H1 (cell line): ENCODE data around the gene MRPL11. TPM values are rescaled to one million over a fixed set of nuclear protein-coding genes. Genes with fewer than 3 reads are reported as not detected.
A peak's percentile ranks its signal among the peaks of the same experiment; 100 is the strongest.

Source experiments
- CTCF ChIA-PET: fragments of 300-600 bp; sonication (Branson Sonifier 250); formaldehyde crosslinking; loops from one replicate; lab custom pipeline; 2021; ENCODE audit not compliant: partially characterized antibody; lab: Charles Lee
- POLR2A ChIA-PET: fragments of 300-600 bp; sonication (Branson Sonifier 250); formaldehyde crosslinking; loops from one replicate; lab custom pipeline; 2021; ENCODE audit warnings: inconsistent platforms; ENCODE audit not compliant: partially characterized antibody; lab: Charles Lee
- DNase-seq, 2 experiments: peaks; one replicate each; pipeline versions ENCODE4 v3.0.0 to v3.0.0-alpha.2; 2010 to 2022; ENCODE audit warnings: low spot score in 2 of 2, low read depth in 1 of 2, mixed read lengths in 1 of 2
- FAIRE-seq: peaks from 2 replicates; lab custom pipeline; 2011; peaks lifted over from hg19 to GRCh38; lab: Jason Lieb, UNC
- H2AFZ ChIP-seq: 2 replicates; pipeline ENCODE4 v1.8.1; 2012; ENCODE audit warnings: low read length, inconsistent platforms
- H2AK5ac ChIP-seq: 2 replicates; pipeline ENCODE4 v1.6.1; 2013; ENCODE audit warnings: low read depth, low read length
- H2BK120ac ChIP-seq: replicated peaks from 2 replicates; pipeline ENCODE3; 2013; ENCODE audit warnings: low read depth, low read length, inconsistent platforms
- H2BK12ac ChIP-seq: 2 replicates; pipeline ENCODE4 v1.6.1; 2013; ENCODE audit warnings: low read depth, low read length
- H2BK15ac ChIP-seq: 2 replicates; pipeline ENCODE4 v1.6.1; 2013; ENCODE audit warnings: low read length
- H2BK20ac ChIP-seq: 2 replicates; pipeline ENCODE4 v1.6.1; 2013; ENCODE audit warnings: low read length
- H2BK5ac ChIP-seq: 2 replicates; pipeline ENCODE4 v1.6.1; 2013; ENCODE audit warnings: low read depth, low read length
- H3K14ac ChIP-seq: 2 replicates; pipeline ENCODE4 v1.6.1; 2013; ENCODE audit warnings: inconsistent platforms; ENCODE audit not compliant: insufficient read length
- H3K18ac ChIP-seq: 2 replicates; pipeline ENCODE4 v1.6.1; 2013; ENCODE audit warnings: low read length; ENCODE audit errors: extremely low read depth
- H3K23ac ChIP-seq: 2 replicates; pipeline ENCODE4 v1.6.1; 2013; ENCODE audit warnings: inconsistent platforms; ENCODE audit not compliant: insufficient read length
- H3K23me2 ChIP-seq: 2 replicates; pipeline ENCODE4 v1.6.1; 2013; ENCODE audit warnings: low read depth, low read length
- H3K27ac ChIP-seq: 2 replicates; pipeline ENCODE4 v1.6.1; 2011; ENCODE audit warnings: low read depth, low read length, inconsistent platforms
- H3K27me3 ChIP-seq, 4 experiments: replicated peaks in 1 of 4; 1 replicate in 1 of 4; 2 replicates in 3 of 4; pipeline versions ENCODE4 v1.6.1 to v1.8.1; 2011 to 2013; ENCODE audit warnings: low read length in 3 of 4, mild to moderate bottlenecking in 3 of 4, inconsistent platforms in 2 of 4, mixed read lengths in 2 of 4, moderate library complexity in 1 of 4; ENCODE audit not compliant: control insufficient read depth in 3 of 4, insufficient read depth in 3 of 4; ENCODE audit errors: extremely low read depth in 1 of 4
- H3K36me3 ChIP-seq, 4 experiments: 2 replicates each; pipeline versions ENCODE4 v1.6.1 to v1.8.1; 2011 to 2013; ENCODE audit warnings: mild to moderate bottlenecking in 4 of 4, low read length in 3 of 4, moderate library complexity in 2 of 4, control low read depth in 1 of 4, inconsistent platforms in 1 of 4; ENCODE audit not compliant: insufficient read depth in 4 of 4, control insufficient read depth in 2 of 4
- H3K4ac ChIP-seq: replicated peaks from 2 replicates; pipeline ENCODE3; 2013; ENCODE audit warnings: low read length, low read depth, mixed read lengths, inconsistent platforms; ENCODE audit not compliant: insufficient read length
- H3K4me1 ChIP-seq, 4 experiments: replicated peaks in 1 of 4; 1 replicate in 1 of 4; 2 replicates in 3 of 4; pipeline versions ENCODE4 v1.6.1 to v1.8.1; 2011 to 2013; ENCODE audit warnings: low read length in 3 of 4, inconsistent platforms in 2 of 4, mixed read lengths in 1 of 4; ENCODE audit not compliant: insufficient read depth in 4 of 4, control insufficient read depth in 3 of 4
- H3K4me2 ChIP-seq, 2 experiments: 2 replicates each; pipeline versions ENCODE4 v1.6.1 to v1.8.1; 2011 to 2013; ENCODE audit warnings: low read depth in 2 of 2, low read length in 2 of 2, control low read depth in 1 of 2, inconsistent platforms in 1 of 2, mild to moderate bottlenecking in 1 of 2; ENCODE audit not compliant: insufficient read depth in 1 of 2
- H3K4me3 ChIP-seq, 4 experiments: fragments of 200-600, 300-600 bp in 1 of 4; sonication (generic), shearing (Covaris generic), sonication (Bioruptor Twin) in 1 of 4; 2 replicates each; pipeline versions ENCODE4 v1.5.1 to v1.8.1; 2011 to 2016; ENCODE audit warnings: low read length in 4 of 4, low read depth in 3 of 4, control low read depth in 2 of 4, inconsistent platforms in 2 of 4, mild to moderate bottlenecking in 2 of 4, mixed read lengths in 1 of 4, moderate library complexity in 1 of 4; ENCODE audit not compliant: insufficient read depth in 2 of 4; ENCODE audit errors: extremely low read depth in 1 of 4
- H3K56ac ChIP-seq: replicated peaks from 2 replicates; pipeline ENCODE3; 2013; ENCODE audit warnings: low read depth, mild to moderate bottlenecking, mixed read lengths, low read length, inconsistent platforms; ENCODE audit not compliant: insufficient read length
- H3K79me1 ChIP-seq: 2 replicates; pipeline ENCODE4 v1.6.1; 2013; ENCODE audit warnings: low read depth, low read length, control low read depth
- H3K79me2 ChIP-seq, 2 experiments: 2 replicates each; pipeline versions ENCODE4 v1.6.1 to v1.8.1; 2012 to 2013; ENCODE audit warnings: low read length in 2 of 2, mild to moderate bottlenecking in 2 of 2, inconsistent platforms in 1 of 2; ENCODE audit not compliant: insufficient read depth in 2 of 2, control insufficient read depth in 1 of 2
- H3K9ac ChIP-seq, 4 experiments: replicated peaks in 1 of 4; 1 replicate in 1 of 4; 2 replicates in 3 of 4; pipeline versions ENCODE4 v1.6.1 to v1.8.1; 2011 to 2013; ENCODE audit warnings: low read depth in 3 of 4, low read length in 3 of 4, control low read depth in 2 of 4, mild to moderate bottlenecking in 2 of 4, moderate library complexity in 2 of 4, inconsistent platforms in 1 of 4; ENCODE audit errors: extremely low read depth in 1 of 4
- H3K9me3 ChIP-seq, 2 experiments: 2 replicates each; pipeline versions ENCODE4 v1.6.1 to v1.8.1; 2012 to 2013; ENCODE audit warnings: mild to moderate bottlenecking in 2 of 2, moderate library complexity in 2 of 2, control low read depth in 1 of 2, inconsistent platforms in 1 of 2, low read depth in 1 of 2, low read length in 1 of 2, mixed read lengths in 1 of 2; ENCODE audit not compliant: insufficient read depth in 2 of 2
- H4K20me1 ChIP-seq, 2 experiments: replicated peaks in 1 of 2; 2 replicates each; pipeline versions ENCODE3 to v1.8.1; 2011 to 2013; ENCODE audit warnings: inconsistent platforms in 2 of 2, low read length in 2 of 2, mild to moderate bottlenecking in 1 of 2; ENCODE audit not compliant: insufficient read depth in 2 of 2, control insufficient read depth in 1 of 2
- H4K5ac ChIP-seq: 2 replicates; pipeline ENCODE4 v1.6.1; 2013; ENCODE audit warnings: low read length, low read depth, mixed read lengths, inconsistent platforms; ENCODE audit not compliant: insufficient read length
- H4K8ac ChIP-seq: 2 replicates; pipeline ENCODE4 v1.8.0; 2013; ENCODE audit warnings: mild to moderate bottlenecking, moderate library complexity, low read length, inconsistent platforms; ENCODE audit not compliant: insufficient read depth; ENCODE audit errors: extremely low read depth
- H4K91ac ChIP-seq: replicated peaks from 2 replicates; pipeline ENCODE3; 2013; ENCODE audit warnings: low read length, mixed read lengths, inconsistent platforms; ENCODE audit not compliant: insufficient read length
- ASH2L ChIP-seq: fragments of 200-600, 300-600 bp; sonication (generic); IDR thresholded peaks from one replicate; pipeline ENCODE4 v1.7.1; 2017; ENCODE audit warnings: low read length
- BACH1 ChIP-seq: IDR thresholded peaks from 2 replicates; pipeline ENCODE4 v1.6.1; 2012; ENCODE audit warnings: low read length, improper control_type of control experiment
- EP300 ChIP-seq, 2 experiments: IDR thresholded peaks; 1 replicate in 1 of 2; 2 replicates in 1 of 2; pipeline ENCODE4 v1.6.1; 2011 to 2012; ENCODE audit warnings: low read depth in 2 of 2, low read length in 2 of 2, mild to moderate bottlenecking in 2 of 2, borderline replicate concordance in 1 of 2, inconsistent platforms in 1 of 2, moderate library complexity in 1 of 2
- GABPA ChIP-seq: IDR thresholded peaks from 2 replicates; pipeline ENCODE4 v1.6.1; 2011; ENCODE audit warnings: mild to moderate bottlenecking, low read length, moderate library complexity, borderline replicate concordance; ENCODE audit not compliant: insufficient read depth
- JUN ChIP-seq: IDR thresholded peaks from 2 replicates; pipeline ENCODE4 v1.6.1; 2011; ENCODE audit warnings: low read depth, mild to moderate bottlenecking, improper control_type of control experiment, low read length
- KDM4A ChIP-seq: IDR thresholded peaks from one replicate; pipeline ENCODE4 v1.7.1; 2012; ENCODE audit warnings: low read depth, mild to moderate bottlenecking, moderate library complexity, low read length, inconsistent platforms; ENCODE audit not compliant: severe bottlenecking
- MAFK ChIP-seq: IDR thresholded peaks from 2 replicates; pipeline ENCODE4 v1.6.1; 2012; ENCODE audit warnings: low read depth, mild to moderate bottlenecking, improper control_type of control experiment, low read length
- POLR2A ChIP-seq, 2 experiments: IDR thresholded peaks; 1 replicate in 1 of 2; 2 replicates in 1 of 2; pipeline ENCODE4 v1.6.1; 2011; ENCODE audit warnings: low read depth in 2 of 2, low read length in 2 of 2, mild to moderate bottlenecking in 2 of 2; ENCODE audit errors: control extremely low read depth in 1 of 2
- POU5F1 ChIP-seq: IDR thresholded peaks from 2 replicates; pipeline ENCODE4 v1.6.1; 2011; ENCODE audit warnings: low read depth, mild to moderate bottlenecking, low read length, moderate library complexity
- TAF1 ChIP-seq: IDR thresholded peaks from 2 replicates; pipeline ENCODE4 v1.6.1; 2011; ENCODE audit warnings: mild to moderate bottlenecking, low read depth, low read length
- TAF7 ChIP-seq: optimal IDR thresholded peaks from 2 replicates; pipeline ENCODE3; 2011; ENCODE audit warnings: low read depth, mild to moderate bottlenecking, inconsistent platforms, low read length, moderate library complexity, borderline replicate concordance
- ZNF274 ChIP-seq: IDR thresholded peaks from 2 replicates; pipeline ENCODE4 v1.7.0; 2012; ENCODE audit warnings: low read length, borderline replicate concordance; ENCODE audit errors: extremely low read depth
- WGBS, 2 experiments: shearing (Covaris generic) in 1 of 2; methylation state at CpG; one replicate each; pipeline versions ENCODE4 v1.1.6 to v1.1.7; 2013 to 2015; ENCODE audit warnings: low lambda C conversion rate in 2 of 2, mixed read lengths in 2 of 2, inconsistent platforms in 1 of 2, low coverage in 1 of 2, missing lambda C conversion rate in 1 of 2; ENCODE audit not compliant: insufficient replicate concordance in 2 of 2, insufficient coverage in 1 of 2, insufficient read length in 1 of 2; ENCODE audit errors: extremely low coverage in 1 of 2, missing lambda C conversion rate in 1 of 2; 5-methylcytosine and 5-hydroxymethylcytosine counted together
- polyA plus RNA-seq, 7 experiments: library from polyadenylated mRNA; depleted of rRNA in 3 of 7; stranded (reverse) in 5 of 7; unstranded in 2 of 7; fragments of >200 nt in 5 of 7; fragments of 200-250 nt in 2 of 7; gene quantifications; 1 replicate in 5 of 7; 2 replicates in 1 of 7; 4 replicates in 1 of 7; pipeline versions ENCODE4 v1.2.1 to v1.2.3, GENCODE V29; 2011 to 2013; ENCODE audit warnings: missing spikeins in 2 of 7, mixed read lengths in 2 of 7
- total RNA-seq: library from RNA; stranded (reverse); fragmentation: NEBNext Ultra II Directional; extraction: Animal tissue kit (Norgen Biotek cat#: 25700); gene quantifications from 2 replicates; pipeline ENCODE4 v1.2.1, GENCODE V29; 2021
- TF ChIP-seq, protein P1 (sequence below): IDR thresholded peaks from 2 replicates; pipeline ENCODE4 v1.6.1; 2012; ENCODE audit warnings: low read length, inconsistent platforms

The MRPL11 gene
- total and polyA plus RNA-seq, 2 of the 8 experiments (the other 6 are each of a cell fraction or from before 2014, with no cell fraction given), result 105 to 141 TPM

DNA sequence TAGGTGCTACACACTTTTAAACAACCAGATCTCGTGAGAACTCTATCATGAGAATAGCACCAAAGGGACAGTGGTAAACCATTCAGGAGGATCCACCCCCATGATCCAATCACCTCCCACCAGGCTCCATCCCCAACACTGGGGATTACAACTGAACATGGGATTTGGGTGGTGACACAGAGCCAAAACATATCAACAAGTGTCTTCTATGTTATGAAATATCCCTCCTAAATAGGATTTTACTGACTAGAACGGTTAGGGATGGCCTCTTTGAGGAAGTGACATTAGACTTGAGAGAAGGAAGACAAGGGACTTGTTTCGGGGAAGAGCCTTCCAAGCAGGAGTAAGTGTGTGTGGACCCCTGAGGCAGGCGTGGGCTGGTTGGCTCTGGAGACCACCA lies 11.9 kb upstream of the MRPL11 start:
- Histone ChIP-seq H3K4me1 (peaks cover 0 to 6% (median 0%) of the 10 kb centered on the region in 4 experiments; a peak in 2 of 7 replicates), H3K56ac (no peak overlapping the region), H4K8ac (no peak overlapping the region), H4K91ac (no peak overlapping the region), H2BK120ac (no peak overlapping the region), H2AK5ac (no peak overlapping the region), H3K27ac (no peak overlapping the region), H2BK5ac (0 out of 2 replicates have a peak overlapping the region, but pooled peaks have one; percentile 12), H3K14ac (no peak overlapping the region), H3K79me1 (no peaks in the 10 kb centered on the region), H3K4me3 (no peak overlapping the region), H3K4me2 (no peak overlapping the region), H4K5ac (no peak overlapping the region), H3K18ac (no peak overlapping the region), H2BK12ac (no peak overlapping the region), H3K9me3 (peaks cover 0 to 4% of the 10 kb centered on the region in 2 experiments; a peak in 1 of 4 replicates), H3K23ac (no peak overlapping the region), H2BK15ac (no peak overlapping the region), H3K79me2 (no peaks in the 10 kb centered on the region), H3K36me3 (no peaks in the 10 kb centered on the region), H3K4ac (no peak overlapping the region), H4K20me1 (no peaks in the 10 kb centered on the region), H2BK20ac (no peak overlapping the region), H3K9ac (no peak overlapping the region), H3K23me2 (no peaks in the 10 kb centered on the region), H3K27me3 (no peaks in the 10 kb centered on the region; a peak in 1 of 7 replicates), H2AFZ (no peak overlapping the region)
- FAIRE-seq (no peak), DNase-seq (no peak)
- CTCF ChIA-PET, result interaction anchor here (1.7 kb wide), 1 partner anchor 12 kb away, joined by 10 read pairs; the partner anchor contains the start of gene MRPL11
- WGBS, 2 experiments, result 87% methylated on average over 4 of the region's 4 CpGs; no CpG with 5 or more reads in 1 of the 2 experiments
- POLR2A ChIA-PET, result no interaction called here
- TF ChIP-seq EP300 (IDR thresholded peaks at IDR 0.05; ENCODE audit: borderline replicate concordance in 1 of 2, low read depth in 2 of 2, low read length in 2 of 2) (no peak), ASH2L (no peak), JUN (no peak), MAFK (no peak), ZNF274 (no peak), TAF7 (no peak), GABPA (no peak), KDM4A (no peak), TAF1 (no peak), BACH1 (no peak), POLR2A (IDR thresholded peaks at IDR 0.05; ENCODE audit: control extremely low read depth in 1 of 2, low read depth in 2 of 2, low read length in 2 of 2) (no peak), POU5F1 (no peak)
- TF ChIP-seq, protein P1, sequence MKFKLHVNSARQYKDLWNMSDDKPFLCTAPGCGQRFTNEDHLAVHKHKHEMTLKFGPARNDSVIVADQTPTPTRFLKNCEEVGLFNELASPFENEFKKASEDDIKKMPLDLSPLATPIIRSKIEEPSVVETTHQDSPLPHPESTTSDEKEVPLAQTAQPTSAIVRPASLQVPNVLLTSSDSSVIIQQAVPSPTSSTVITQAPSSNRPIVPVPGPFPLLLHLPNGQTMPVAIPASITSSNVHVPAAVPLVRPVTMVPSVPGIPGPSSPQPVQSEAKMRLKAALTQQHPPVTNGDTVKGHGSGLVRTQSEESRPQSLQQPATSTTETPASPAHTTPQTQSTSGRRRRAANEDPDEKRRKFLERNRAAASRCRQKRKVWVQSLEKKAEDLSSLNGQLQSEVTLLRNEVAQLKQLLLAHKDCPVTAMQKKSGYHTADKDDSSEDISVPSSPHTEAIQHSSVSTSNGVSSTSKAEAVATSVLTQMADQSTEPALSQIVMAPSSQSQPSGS, result no peak
